Neural cell (in vitro differentiated cells): ENCODE measurements around the gene REXO5.

Experiments
- CTCF ChIP-seq: fragments of 450-650 bp; IDR thresholded peaks from 2 replicates; pipeline ENCODE4 v1.5.1; 2014; ENCODE audit warnings: antibody characterized with exemption, mild to moderate bottlenecking, moderate library complexity; ENCODE audit not compliant: poor library complexity, severe bottlenecking
- EP300 ChIP-seq: fragments of 450-650 bp; conservative IDR thresholded peaks from 2 replicates; pipeline ENCODE4 v1.6.1; 2014; ENCODE audit warnings: antibody characterized with exemption, mild to moderate bottlenecking, moderate library complexity; ENCODE audit not compliant: poor library complexity, severe bottlenecking
- EZH2 ChIP-seq: fragments of 200-600, 300-800 bp; shearing (Covaris generic), sonication (generic); IDR thresholded peaks from 2 replicates; pipeline ENCODE4 v1.6.1; 2014; ENCODE audit warnings: antibody characterized with exemption, low read length, borderline replicate concordance, mild to moderate bottlenecking; ENCODE audit not compliant: insufficient read depth, poor library complexity, severe bottlenecking
- MXI1 ChIP-seq: fragments of 450-650 bp; conservative IDR thresholded peaks from 2 replicates; pipeline ENCODE4 v1.6.1; 2014; ENCODE audit warnings: antibody characterized with exemption, mild to moderate bottlenecking; ENCODE audit not compliant: poor library complexity, severe bottlenecking
- RAD21 ChIP-seq: fragments of 450-650 bp; conservative IDR thresholded peaks from 2 replicates; pipeline ENCODE4 v1.6.1; 2014; ENCODE audit warnings: antibody characterized with exemption, mild to moderate bottlenecking, moderate library complexity
- TAF1 ChIP-seq: IDR thresholded peaks from 2 replicates; pipeline ENCODE4 v1.6.1; 2012; ENCODE audit warnings: low read depth

GRCh38 chr16:20883554-20884239 is 77.4 kb downstream of the REXO5 start:
- TF ChIP-seq CTCF = no peak
- TF ChIP-seq RAD21 = no peak
- TF ChIP-seq EZH2 = no peak
- TF ChIP-seq MXI1 = no peak
- no peak for TF ChIP-seq TAF1
- TF ChIP-seq EP300 = no peak
